Subcutaneous adipose tissue (tissue), 4 donors: ENCODE data around the gene NRXN2. TPM values are rescaled to one million over a fixed set of nuclear protein-coding genes. Genes with fewer than 3 reads are reported as not detected.

Source experiments
- CTCF ChIP-seq: fragments of 450-650 bp; IDR thresholded peaks from one replicate; pipeline ENCODE4 v1.5.1; 2016; ENCODE audit warnings: low read depth, mild to moderate bottlenecking, control low read depth, antibody characterized with exemption, moderate library complexity
- total RNA-seq, 4 donors: library from RNA; depleted of rRNA; stranded (reverse); fragments of >200 nt; gene quantifications; one replicate each; pipeline ENCODE4 v1.1.0, GENCODE V29; 2016

Gene NRXN2
- total RNA-seq, 4 donors from 2014 or later, result 0.16 to 7.0 (median 2.9) TPM

- no peak for TF ChIP-seq CTCF
Observed at GRCh38 chr11:64616817-64617216, 106.2 kb downstream of the NRXN2 start.

GRCh38 chr11:64614917-64615316, 108.1 kb downstream of the NRXN2 start:
- TF ChIP-seq CTCF, result no peak

- no peak for TF ChIP-seq CTCF
Observed at GRCh38 chr11:64613648-64614047, 109.3 kb downstream of the NRXN2 start.

- TF ChIP-seq CTCF, result no peak
Observed at GRCh38 chr11:64611869-64612646, 110.9 kb downstream of the NRXN2 start.

- no peak for TF ChIP-seq CTCF
Observed at GRCh38 chr11:64611176-64611575, 111.8 kb downstream of the NRXN2 start.

- TF ChIP-seq CTCF, result no peak
Observed at GRCh38 chr11:64610596-64610995, 112.4 kb downstream of the NRXN2 start.

- no peak for TF ChIP-seq CTCF
Observed at GRCh38 chr11:64609436-64610047, 113.5 kb downstream of the NRXN2 start.
